NCI-H2029 treated with DMSO at 0.1 percent for 48 hours (cell line): ENCODE data around the gene DACT3.
"Not testable (repeated sequence)": the region's sequence is repeated elsewhere in the genome, so short reads cannot be mapped to it uniquely, and the experiment has no call there.

Source experiments
- DNase-seq: peaks from one replicate; lab custom pipeline; 2025; lab: John Stamatoyannopoulos, UW

The DACT3 gene

GRCh38 chr19:46634045-46634655 lies 26.8 kb downstream of the DACT3 start:
- peak; percentile 70 for DNase-seq

GRCh38 chr19:46633130-46633529 lies 27.9 kb downstream of the DACT3 start:
- DNase-seq, result no peak

- DNase-seq, result no peak
Observed at GRCh38 chr19:46631481-46631880, 29.5 kb downstream of the DACT3 start.

- DNase-seq, result no peak
Observed at GRCh38 chr19:46630586-46631205, 30.3 kb downstream of the DACT3 start.

- DNase-seq, result no peak
Observed at GRCh38 chr19:46629546-46630025, 31.4 kb downstream of the DACT3 start.

GRCh38 chr19:46628970-46629369 lies 32.0 kb downstream of the DACT3 start:
- DNase-seq, result not testable (repeated sequence)

GRCh38 chr19:46626446-46626845 lies 34.5 kb downstream of the DACT3 start:
- DNase-seq, result no peak

GRCh38 chr19:46625731-46626130 lies 35.3 kb downstream of the DACT3 start:
- no peak for DNase-seq

- DNase-seq, result no peak
Observed at GRCh38 chr19:46624958-46625661, 35.9 kb downstream of the DACT3 start, which contains the start of gene PTGIR. PTGIR (minus strand) TSS chr19:46625089; CDS start chr19:46624225, 864 bp downstream.

- DNase-seq, result no peak
Observed at GRCh38 chr19:46623915-46624502, 37.0 kb downstream of the DACT3 start.

- DNase-seq, result no peak
Observed at GRCh38 chr19:46622118-46622446, 38.9 kb downstream of the DACT3 start.

- DNase-seq, result no peak
Observed at GRCh38 chr19:46621191-46622117, 39.5 kb downstream of the DACT3 start.

GRCh38 chr19:46620716-46621115 lies 40.3 kb downstream of the DACT3 start:
- no peak for DNase-seq

GRCh38 chr19:46620267-46620666 lies 40.7 kb downstream of the DACT3 start:
- DNase-seq, result no peak

- DNase-seq, result peak; percentile 45
Observed at GRCh38 chr19:46618670-46619231, 42.2 kb downstream of the DACT3 start.

GRCh38 chr19:46617601-46618000 lies 43.4 kb downstream of the DACT3 start:
- DNase-seq, result no peak

- peak; percentile 31 for DNase-seq
Observed at GRCh38 chr19:46616631-46617322, 44.2 kb downstream of the DACT3 start.

GRCh38 chr19:46615966-46616365 lies 45.0 kb downstream of the DACT3 start:
- DNase-seq, result no peak

- DNase-seq, result peak; percentile 40
Observed at GRCh38 chr19:46614114-46614722, 46.8 kb downstream of the DACT3 start.

- DNase-seq, result no peak
Observed at GRCh38 chr19:46613525-46613924, 47.5 kb downstream of the DACT3 start.
